Measurements from ENCODE around the gene TSFM. TPM values are rescaled to one million over a fixed set of nuclear protein-coding genes. Genes with fewer than 3 reads are reported as not detected.
A peak's percentile ranks its signal among the peaks of the same experiment; 100 is the strongest.

TSFM gene
- total and polyA plus RNA-seq, 2 of the 4 experiments (the other 2 are of a cell fraction) = 11.5 to 14.0 TPM

- H3K4ac ChIP-seq (ENCODE audit: low read depth, low read length) = 0 out of 2 replicates have a peak overlapping the region, but pooled peaks have one; percentile 29
- H2BK20ac ChIP-seq (ENCODE audit: low read depth, low read length) = no peak overlapping the region
- H4K8ac ChIP-seq (ENCODE audit: low read depth in 2 of 2, low read length in 2 of 2) = no peak overlapping the region
- in situ Hi-C loops (cut with MboI; ENCODE audit: low sequenced_read_pairs) = no loop called here
- H3K18ac ChIP-seq (ENCODE audit: low read depth, low read length) = no peak overlapping the region
- H4K91ac ChIP-seq (ENCODE audit: insufficient read depth, low read depth, low read length) = no peak overlapping the region
- no peak overlapping the region for H2AK9ac ChIP-seq (replicated peaks; ENCODE audit: low read depth, low read length, poor library complexity)
- H3K79me1 ChIP-seq (ENCODE audit: low read depth in 1 of 2, low read length in 2 of 2) = peaks cover under 1 to 81% of the 10 kb centered on the region in 2 experiments; a peak in 3 of 4 replicates
- no peak overlapping the region for H3K56ac ChIP-seq (ENCODE audit: extremely low read depth, insufficient read depth, low read length)
- no peaks in the 10 kb centered on the region for H3K9me3 ChIP-seq (ENCODE audit: control insufficient read depth, insufficient read depth, low read length)
- no peak overlapping the region for H2AFZ ChIP-seq (replicated peaks; ENCODE audit: low read length, poor library complexity)
- H2BK5ac ChIP-seq (ENCODE audit: low read depth, low read length, poor library complexity, severe bottlenecking) = no peak overlapping the region
- H3K4me3 ChIP-seq (ENCODE audit: insufficient read depth, low read depth, low read length) = no peak overlapping the region
- H3K4me1 ChIP-seq (ENCODE audit: control insufficient read depth, insufficient read depth, low read length) = peaks cover 63% of the 10 kb centered on the region
- TF ChIP-seq FOS (IDR thresholded peaks at IDR 0.05; ENCODE audit: low read depth, low read length) = no peak
- TF ChIP-seq MAFK (IDR thresholded peaks at IDR 0.05; ENCODE audit: low read depth, low read length) = no peak
- TF ChIP-seq RFX5 (IDR thresholded peaks at IDR 0.05; ENCODE audit: low read depth, low read length) = no peak
- no peak for TF ChIP-seq NFE2L2 (IDR thresholded peaks at IDR 0.05; ENCODE audit: low read depth, low read length)
- H4K5ac ChIP-seq (ENCODE audit: low read depth, low read length) = no peak overlapping the region
- no peak overlapping the region for H3K4me2 ChIP-seq (ENCODE audit: low read depth, low read length)
- no peak overlapping the region for H2BK15ac ChIP-seq (ENCODE audit: low read depth, low read length)
- no peak overlapping the region for H3K14ac ChIP-seq (replicated peaks; ENCODE audit: low read depth, low read length)
- DNase-seq = no peak
- H3K9ac ChIP-seq (ENCODE audit: low read depth, low read length) = no peak overlapping the region
- intact Hi-C loops (cut with micrococcal nuclease) = no loop called here
- POLR2A ChIA-PET (ENCODE audit: unreplicated experiment) = no interaction called here
- no peak for ATAC-seq (ENCODE audit: low read depth)
- H2BK120ac ChIP-seq (ENCODE audit: low read depth, low read length) = no peak overlapping the region
- dilution Hi-C loops (cut with HindIII; ENCODE audit: low sequenced_read_pairs, unreplicated experiment) = no loop called here
- H2AK5ac ChIP-seq (ENCODE audit: low read depth, low read length) = no peak overlapping the region
- no peak overlapping the region; the same call in 1 of the 2 replicates for H3K23ac ChIP-seq (ENCODE audit: low read depth, low read length)
- BruUV-seq (replicated peaks) = no TSS peak
- WGBS, 2 experiments (ENCODE audit: extremely low coverage in 2 of 2, insufficient read length in 1 of 2) = no CpG with 5 or more reads among the region's 1 CpG
- peaks cover 18% of the 10 kb centered on the region for H3K36me3 ChIP-seq (ENCODE audit: control insufficient read depth, insufficient read depth, low read length)
- peaks cover 57% of the 10 kb centered on the region for H3K9me1 ChIP-seq (ENCODE audit: insufficient read depth, low read length)
- H4K20me1 ChIP-seq (ENCODE audit: insufficient read depth, low read length) = peaks cover 98% of the 10 kb centered on the region
- H3K27me3 ChIP-seq (ENCODE audit: control insufficient read depth, insufficient read depth, low read length) = no peaks in the 10 kb centered on the region
- H3K27ac ChIP-seq (ENCODE audit: insufficient read depth, low read length) = no peak overlapping the region
- CTCF ChIA-PET = no interaction called here
These were observed 51.7 kb downstream of the TSFM start for GRCh38 chr12:57834086-57834876.
